ENCODE data around the gene TTLL3. TPM values are rescaled to one million over a fixed set of nuclear protein-coding genes. Genes with fewer than 3 reads are reported as not detected.
"Not testable (repeated sequence)": the region's sequence is repeated elsewhere in the genome, so short reads cannot be mapped to it uniquely, and the experiment has no call there.

The TTLL3 gene
- polyA plus RNA-seq, 1 donor (not counting 4 experiments of a cell fraction or from before 2014, with no cell fraction given) = 11.3 TPM

DNA sequence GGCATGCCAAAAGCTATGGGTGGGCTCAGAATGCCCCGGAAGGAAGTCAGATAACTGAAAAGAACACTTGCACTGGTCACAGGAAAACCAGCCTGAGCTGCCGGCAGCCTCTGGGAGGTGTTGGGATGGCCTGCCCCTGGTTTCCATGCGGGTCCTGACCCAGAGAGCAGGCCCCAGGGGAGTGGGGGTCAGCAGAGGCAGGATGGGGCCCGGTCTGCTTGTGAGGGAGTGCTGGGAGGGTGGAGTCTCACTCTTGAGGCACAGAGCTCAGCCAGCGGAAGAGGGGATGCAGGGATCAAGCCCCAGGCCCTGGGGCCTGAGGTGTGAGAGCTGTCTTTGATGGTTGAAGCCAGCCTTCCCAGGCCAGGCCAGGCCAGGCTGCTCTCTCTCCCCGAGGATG lies 36.2 kb downstream of the TTLL3 start:
- H3K27me3 ChIP-seq (ENCODE audit: control insufficient read depth, extremely low read depth, insufficient read depth, low read length) = no peaks in the 10 kb centered on the region
- dilution Hi-C loops (cut with MboI; ENCODE audit: extremely low pct_ligation_motif_present, low sequenced_read_pairs) = no loop called here
- peaks cover 5% of the 10 kb centered on the region for H3K4me1 ChIP-seq (ENCODE audit: control insufficient read depth, extremely low read depth, insufficient read depth, low read length)
- no peak overlapping the region for H3K4me2 ChIP-seq (ENCODE audit: control insufficient read depth, extremely low read depth, insufficient read depth, low read depth, low read length)
- H3K9me3 ChIP-seq (ENCODE audit: control insufficient read depth, low read depth, low read length) = no peaks in the 10 kb centered on the region
- no peak for DNase-seq (ENCODE audit: low read depth, low spot score)
- no peak overlapping the region for H3K27ac ChIP-seq (ENCODE audit: control insufficient read depth, insufficient read depth, low read length)
- no peak overlapping the region for H3K9ac ChIP-seq (ENCODE audit: control insufficient read depth, extremely low read depth, insufficient read depth, low read length)
- H3K4me3 ChIP-seq (ENCODE audit: control insufficient read depth in 2 of 3, extremely low read depth in 1 of 3, insufficient read depth in 2 of 3, low read depth in 1 of 3, low read length in 3 of 3) = no peak overlapping the region
- TF ChIP-seq EZH2 (IDR thresholded peaks at IDR 0.05; ENCODE audit: low read length) (no peak), CTCF (optimal IDR thresholded peaks at IDR 0.05 in 1 of 3, IDR thresholded peaks at IDR 0.05 in 1 of 3, conservative IDR thresholded peaks at IDR 0.05 in 1 of 3; ENCODE audit: extremely low read depth in 1 of 3, insufficient read depth in 2 of 3, low read length in 3 of 3) (no peak)
- no peaks in the 10 kb centered on the region for H3K79me2 ChIP-seq (ENCODE audit: control insufficient read depth, insufficient read depth, low read length)
- FAIRE-seq = no peak
- H3K36me3 ChIP-seq (ENCODE audit: control insufficient read depth in 2 of 2, extremely low read depth in 1 of 2, insufficient read depth in 2 of 2, low read length in 2 of 2) = peaks cover 4 to 6% of the 10 kb centered on the region in 2 experiments
- no peaks in the 10 kb centered on the region for H4K20me1 ChIP-seq (ENCODE audit: control insufficient read depth, extremely low read depth, insufficient read depth, low read length)
- H2AFZ ChIP-seq (ENCODE audit: control insufficient read depth, low read length) = no peak overlapping the region
- H3K9me1 ChIP-seq (ENCODE audit: control insufficient read depth, extremely low read depth, insufficient read depth, low read length) = no peaks in the 10 kb centered on the region

DNA sequence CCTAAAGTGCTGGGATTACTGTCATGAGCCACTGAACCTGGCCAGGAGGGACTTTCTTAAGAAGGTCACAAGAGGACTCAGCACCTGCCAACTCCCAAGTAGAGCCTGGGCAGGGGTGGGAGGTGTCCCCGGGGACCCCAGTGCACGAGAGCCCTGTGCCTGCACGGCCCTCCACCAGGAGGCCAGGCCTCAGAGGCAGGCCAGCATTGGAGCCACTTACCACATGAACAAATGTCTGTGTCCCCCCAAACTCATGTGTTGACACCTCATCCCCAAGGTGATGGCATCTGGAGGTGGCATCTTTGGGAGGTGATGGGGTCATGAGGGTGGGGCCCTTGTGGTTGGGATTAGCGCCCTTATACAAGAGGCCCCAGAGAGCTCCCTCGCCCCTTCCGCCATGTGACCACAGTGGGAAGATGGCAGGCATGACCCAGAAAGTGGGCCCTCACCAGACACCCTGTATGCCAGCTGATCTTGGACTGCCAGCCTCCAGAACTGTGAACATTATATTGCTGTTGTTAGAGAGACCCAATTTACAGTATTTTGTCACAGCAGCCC lies 36.9 kb downstream of the TTLL3 start:
- Histone ChIP-seq H3K36me3 (ENCODE audit: control insufficient read depth in 2 of 2, extremely low read depth in 1 of 2, insufficient read depth in 2 of 2, low read length in 2 of 2) (peaks cover 0 to 2% of the 10 kb centered on the region in 2 experiments), H2AFZ (ENCODE audit: control insufficient read depth, low read length) (no peak overlapping the region), H4K20me1 (ENCODE audit: control insufficient read depth, extremely low read depth, insufficient read depth, low read length) (no peaks in the 10 kb centered on the region), H3K4me3 (ENCODE audit: control insufficient read depth in 2 of 3, extremely low read depth in 1 of 3, insufficient read depth in 2 of 3, low read depth in 1 of 3, low read length in 3 of 3) (no peak overlapping the region), H3K9me3 (ENCODE audit: control insufficient read depth, low read depth, low read length) (no peaks in the 10 kb centered on the region), H3K27me3 (ENCODE audit: control insufficient read depth, extremely low read depth, insufficient read depth, low read length) (no peaks in the 10 kb centered on the region), H3K9ac (ENCODE audit: control insufficient read depth, extremely low read depth, insufficient read depth, low read length) (no peak overlapping the region), H3K9me1 (ENCODE audit: control insufficient read depth, extremely low read depth, insufficient read depth, low read length) (no peaks in the 10 kb centered on the region), H3K79me2 (ENCODE audit: control insufficient read depth, insufficient read depth, low read length) (no peaks in the 10 kb centered on the region), H3K27ac (ENCODE audit: control insufficient read depth, insufficient read depth, low read length) (no peak overlapping the region), H3K4me1 (ENCODE audit: control insufficient read depth, extremely low read depth, insufficient read depth, low read length) (peaks cover 5% of the 10 kb centered on the region), H3K4me2 (ENCODE audit: control insufficient read depth, extremely low read depth, insufficient read depth, low read depth, low read length) (no peak overlapping the region)
- no peak for DNase-seq (ENCODE audit: low read depth, low spot score)
- TF ChIP-seq CTCF (optimal IDR thresholded peaks at IDR 0.05 in 1 of 3, IDR thresholded peaks at IDR 0.05 in 1 of 3, conservative IDR thresholded peaks at IDR 0.05 in 1 of 3; ENCODE audit: extremely low read depth in 1 of 3, insufficient read depth in 2 of 3, low read length in 3 of 3) (no peak), EZH2 (IDR thresholded peaks at IDR 0.05; ENCODE audit: low read length) (no peak)
- FAIRE-seq = no peak
- dilution Hi-C loops (cut with MboI; ENCODE audit: extremely low pct_ligation_motif_present, low sequenced_read_pairs) = no loop called here

- H3K79me2 ChIP-seq (ENCODE audit: control insufficient read depth, insufficient read depth, low read length); DNase-seq (ENCODE audit: low read depth, low spot score); FAIRE-seq; H3K4me2 ChIP-seq (ENCODE audit: control insufficient read depth, extremely low read depth, insufficient read depth, low read depth, low read length); H3K9me3 ChIP-seq (ENCODE audit: control insufficient read depth, low read depth, low read length); H3K4me1 ChIP-seq (ENCODE audit: control insufficient read depth, extremely low read depth, insufficient read depth, low read length); dilution Hi-C loops (cut with MboI; ENCODE audit: extremely low pct_ligation_motif_present, low sequenced_read_pairs); H3K27ac ChIP-seq (ENCODE audit: control insufficient read depth, insufficient read depth, low read length); H3K27me3 ChIP-seq (ENCODE audit: control insufficient read depth, extremely low read depth, insufficient read depth, low read length); H3K36me3 ChIP-seq (ENCODE audit: control insufficient read depth in 2 of 2, extremely low read depth in 1 of 2, insufficient read depth in 2 of 2, low read length in 2 of 2); H3K9me1 ChIP-seq (ENCODE audit: control insufficient read depth, extremely low read depth, insufficient read depth, low read length); H2AFZ ChIP-seq (ENCODE audit: control insufficient read depth, low read length); H3K9ac ChIP-seq (ENCODE audit: control insufficient read depth, extremely low read depth, insufficient read depth, low read length); H4K20me1 ChIP-seq (ENCODE audit: control insufficient read depth, extremely low read depth, insufficient read depth, low read length); H3K4me3 ChIP-seq (ENCODE audit: control insufficient read depth in 2 of 3, extremely low read depth in 1 of 3, insufficient read depth in 2 of 3, low read depth in 1 of 3, low read length in 3 of 3): not testable (repeated sequence)
These were observed 37.8 kb downstream of the TTLL3 start for GRCh38 chr3:9847870-9848269.
